HUES64 (cell line): Measurements from ENCODE around the gene CEP120.
"Not testable (repeated sequence)": the region's sequence is repeated elsewhere in the genome, so short reads cannot be mapped to it uniquely, and the experiment has no call there.

ENCODE experiments used
- H3K27ac ChIP-seq: 2 replicates; pipeline ENCODE4 v1.7.0; 2013; ENCODE audit warnings: low read depth, low read length, inconsistent platforms
- H3K27me3 ChIP-seq: 2 replicates; pipeline ENCODE4 v1.6.1; 2013; ENCODE audit warnings: mild to moderate bottlenecking, low read length; ENCODE audit not compliant: insufficient read depth
- H3K36me3 ChIP-seq: 2 replicates; pipeline ENCODE4 v1.6.1; 2013; ENCODE audit warnings: mild to moderate bottlenecking, low read length; ENCODE audit not compliant: insufficient read depth
- H3K4me1 ChIP-seq: 2 replicates; pipeline ENCODE4 v1.6.1; 2013; ENCODE audit warnings: mild to moderate bottlenecking, low read length, moderate library complexity; ENCODE audit not compliant: insufficient read depth
- H3K4me3 ChIP-seq: 2 replicates; pipeline ENCODE4 v1.5.1; 2013; ENCODE audit warnings: mild to moderate bottlenecking, low read length, moderate library complexity
- H3K9ac ChIP-seq: 2 replicates; pipeline ENCODE4 v1.6.1; 2013; ENCODE audit warnings: mild to moderate bottlenecking, low read depth, low read length
- H3K9me3 ChIP-seq: 2 replicates; pipeline ENCODE4 v1.6.1; 2013; ENCODE audit warnings: low read depth, low read length; ENCODE audit not compliant: insufficient read depth
- WGBS: fragments of 150-250, 120-280 bp; methylation state at CpG from one replicate; pipeline ENCODE4 v1.1.7; 2013; ENCODE audit warnings: missing lambda C conversion rate; 5-methylcytosine and 5-hydroxymethylcytosine counted together

Gene CEP120

DNA sequence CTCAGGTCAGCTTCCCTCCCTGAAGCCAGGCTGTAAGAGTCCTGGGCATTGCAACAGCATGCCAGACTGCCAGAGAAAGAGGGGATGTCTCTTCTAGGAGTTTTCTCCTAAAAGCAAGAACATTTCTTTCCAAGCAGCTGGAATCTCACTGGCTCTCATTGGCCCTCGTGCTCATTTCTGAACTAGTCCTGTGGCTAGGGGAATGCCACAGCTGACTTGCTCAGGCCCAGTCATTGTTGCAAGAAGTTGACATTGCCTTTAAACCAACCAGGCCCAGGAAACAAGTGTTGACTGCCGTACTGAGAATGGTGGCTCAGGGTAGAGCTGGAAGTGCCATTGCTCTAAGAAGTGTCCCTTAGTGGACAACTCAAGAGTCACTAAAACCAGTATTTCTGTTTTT is 15.0 kb upstream of the CEP120 start:
- Histone ChIP-seq H3K9me3 (no peaks in the 10 kb centered on the region), H3K9ac (no peak overlapping the region), H3K36me3 (no peaks in the 10 kb centered on the region), H3K27me3 (peaks cover 2% of the 10 kb centered on the region; the same call in 1 of the 2 replicates), H3K4me1 (peaks cover 15% of the 10 kb centered on the region), H3K27ac (no peak overlapping the region), H3K4me3 (no peak overlapping the region)
- 85% methylated on average over 2 of the region's 2 CpGs for WGBS

DNA sequence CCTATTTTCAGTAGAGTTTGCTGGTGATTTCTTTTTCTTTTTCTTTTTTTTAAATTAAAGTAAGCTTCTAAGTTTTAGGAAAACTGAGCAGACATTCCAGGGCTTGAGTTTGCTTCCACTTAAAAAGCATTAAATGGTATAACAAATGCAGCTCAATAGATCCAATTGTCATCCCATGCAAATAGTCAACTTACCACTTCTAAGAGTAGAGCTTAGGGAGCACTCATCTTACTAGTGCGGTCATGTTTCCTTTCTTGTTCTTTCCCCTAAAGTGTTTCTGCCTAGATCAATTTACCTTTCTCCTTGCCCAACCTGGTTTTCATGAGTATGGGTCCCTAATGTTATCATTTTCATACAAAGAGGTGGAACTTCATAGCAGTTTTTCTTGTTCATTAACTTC is 13.0 kb upstream of the CEP120 start:
- Histone ChIP-seq H3K9me3 (no peaks in the 10 kb centered on the region), H3K4me3 (no peak overlapping the region), H3K36me3 (no peaks in the 10 kb centered on the region), H3K27me3 (peaks cover 2% of the 10 kb centered on the region; the same call in 1 of the 2 replicates), H3K27ac (no peak overlapping the region), H3K9ac (no peak overlapping the region), H3K4me1 (peaks cover 15% of the 10 kb centered on the region)
- 32% methylated on average over 1 of the region's 1 CpG for WGBS

DNA sequence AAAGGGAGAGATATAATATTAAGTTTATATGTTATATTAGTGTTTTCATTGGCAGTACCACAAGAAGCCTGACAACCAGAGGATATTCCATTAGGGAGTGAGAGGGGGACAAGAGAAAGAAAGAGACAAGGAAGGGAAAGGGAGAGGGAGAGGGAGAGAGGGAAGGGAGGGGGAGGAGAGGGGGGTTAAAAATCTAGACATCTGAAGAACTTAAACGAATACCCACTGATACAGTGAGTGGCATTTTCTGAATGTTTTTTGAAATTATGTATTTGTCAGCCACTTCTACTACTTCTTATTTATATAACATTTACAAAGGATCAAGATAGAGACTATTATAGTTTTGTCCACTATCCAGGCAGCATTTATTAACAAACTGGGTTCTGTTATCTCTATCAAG is 11.6 kb upstream of the CEP120 start:
- no peak overlapping the region for H3K4me3 ChIP-seq
- H3K27ac ChIP-seq = no peak overlapping the region
- no peak overlapping the region for H3K9ac ChIP-seq
- 80% methylated on average over 1 of the region's 1 CpG for WGBS
- H3K4me1 ChIP-seq = peaks cover 15% of the 10 kb centered on the region
- no peaks in the 10 kb centered on the region for H3K9me3 ChIP-seq
- H3K27me3 ChIP-seq = peaks cover 2% of the 10 kb centered on the region; the same call in 1 of the 2 replicates
- no peaks in the 10 kb centered on the region for H3K36me3 ChIP-seq

DNA sequence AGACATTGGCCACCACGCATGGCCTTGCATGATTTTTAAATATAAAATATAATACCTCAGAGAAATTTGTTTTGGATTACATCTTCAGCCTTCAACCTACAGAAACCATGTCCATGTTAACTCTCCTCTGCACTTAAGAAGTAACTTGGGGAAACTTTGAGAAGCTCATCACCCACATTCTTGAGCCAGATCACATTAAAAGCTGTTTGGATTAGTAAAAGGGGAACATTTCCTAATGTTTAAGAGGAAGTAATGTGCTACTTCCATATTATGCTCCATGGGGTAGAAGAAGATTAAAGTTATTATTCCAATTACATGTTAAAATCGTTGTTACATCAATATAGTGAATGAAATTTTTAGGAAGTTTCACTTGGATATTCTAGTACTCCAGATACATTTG is 10.4 kb upstream of the CEP120 start:
- H3K9me3 ChIP-seq = no peaks in the 10 kb centered on the region
- 100% methylated on average over 2 of the region's 2 CpGs for WGBS
- H3K27ac ChIP-seq = no peak overlapping the region

DNA sequence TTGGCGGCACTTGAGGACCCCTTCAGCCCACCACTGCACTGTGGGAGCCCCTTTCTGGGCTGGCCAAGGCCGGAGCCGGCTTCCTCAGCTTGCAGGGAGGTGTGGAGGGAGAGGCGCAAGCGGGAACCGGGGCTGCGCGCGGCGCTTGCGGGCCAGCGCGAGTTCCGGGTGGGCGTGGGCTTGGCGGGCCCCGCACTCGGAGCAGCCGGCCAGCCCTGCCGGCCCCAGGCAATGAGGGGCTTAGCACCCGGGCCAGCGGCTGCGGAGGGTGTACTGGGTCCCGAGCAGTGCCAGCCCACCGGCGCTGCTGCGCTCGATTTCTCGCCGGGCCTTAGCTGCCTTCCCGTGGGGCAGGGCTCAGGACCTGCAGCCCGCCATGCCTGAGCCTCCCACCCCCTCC is 7.2 kb upstream of the CEP120 start:
- not testable (repeated sequence) for H3K4me1 ChIP-seq, H3K9ac ChIP-seq, H3K27ac ChIP-seq, H3K36me3 ChIP-seq, H3K4me3 ChIP-seq, H3K27me3 ChIP-seq, H3K9me3 ChIP-seq
- 96% methylated on average over 32 of the region's 32 CpGs for WGBS

More for the DNA sequence above, 10.4 kb upstream of the CEP120 start:
- no peak overlapping the region for H3K9ac ChIP-seq
- peaks cover 2% of the 10 kb centered on the region; the same call in 1 of the 2 replicates for H3K27me3 ChIP-seq
- peaks cover 11% of the 10 kb centered on the region for H3K4me1 ChIP-seq
- H3K4me3 ChIP-seq = no peak overlapping the region
- H3K36me3 ChIP-seq = no peaks in the 10 kb centered on the region

DNA sequence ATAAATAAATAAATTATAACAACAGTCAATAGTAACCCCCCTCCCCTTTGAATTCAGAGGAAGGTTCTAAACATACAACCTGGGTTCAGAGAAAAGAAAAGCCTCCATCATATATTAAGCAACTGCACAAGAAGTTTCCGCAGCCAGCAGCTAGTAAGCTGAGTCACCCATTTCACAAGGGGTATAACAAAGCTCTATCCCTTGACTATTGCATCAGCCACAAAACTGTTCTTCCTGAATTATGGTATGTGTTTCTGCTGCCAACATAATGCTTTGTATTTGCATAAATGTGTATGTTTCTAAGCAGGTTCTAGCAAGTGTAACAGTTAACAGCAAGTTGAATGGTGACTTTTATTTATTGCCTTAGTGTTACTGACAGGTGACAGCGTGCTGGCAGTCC is 6.8 kb upstream of the CEP120 start:
- H3K9me3 ChIP-seq = no peaks in the 10 kb centered on the region
- H3K4me1 ChIP-seq = no peaks in the 10 kb centered on the region
- no peak overlapping the region for H3K27ac ChIP-seq
- H3K27me3 ChIP-seq = no peaks in the 10 kb centered on the region
- no peak overlapping the region for H3K4me3 ChIP-seq
- no peaks in the 10 kb centered on the region for H3K36me3 ChIP-seq
- 89% methylated on average over 2 of the region's 2 CpGs for WGBS
- no peak overlapping the region for H3K9ac ChIP-seq

DNA sequence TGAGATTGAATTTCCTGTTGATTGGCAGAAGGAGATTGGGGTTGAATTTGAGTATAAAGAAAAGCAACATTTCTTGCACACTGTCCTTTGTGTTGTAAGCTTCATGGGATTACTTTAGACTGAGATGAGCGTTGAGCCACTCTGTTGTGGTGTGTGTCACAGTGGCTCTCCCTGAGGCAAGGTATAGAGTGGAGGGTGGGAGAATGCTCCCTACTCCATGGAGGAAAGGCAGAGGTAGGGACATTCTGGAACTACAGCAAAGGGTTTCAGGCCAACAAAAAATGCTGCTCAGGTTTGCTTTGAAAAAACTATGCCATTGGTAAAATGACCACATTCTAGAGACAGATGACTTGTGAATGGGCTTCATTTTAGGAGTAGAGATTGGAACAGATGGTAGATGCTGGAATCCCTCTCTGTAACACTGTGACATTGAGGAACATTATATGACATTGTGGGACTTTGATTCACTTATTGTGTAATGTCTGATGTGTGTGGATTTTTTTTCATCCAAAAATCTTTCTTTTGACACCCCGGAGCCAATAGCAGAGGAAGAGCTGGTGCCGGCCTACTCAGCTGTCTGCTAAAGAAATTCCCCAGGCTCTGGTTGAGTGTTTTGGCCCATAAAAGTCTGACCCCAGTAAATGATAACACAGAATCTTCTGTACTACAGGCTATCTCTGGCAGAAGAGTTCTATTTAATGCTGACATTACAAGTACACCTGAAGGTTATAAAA is 6.2 kb upstream of the CEP120 start:
- no peak overlapping the region for H3K9ac ChIP-seq
- H3K4me3 ChIP-seq = no peak overlapping the region
- H3K36me3 ChIP-seq = no peaks in the 10 kb centered on the region
- no peaks in the 10 kb centered on the region for H3K27me3 ChIP-seq
- H3K4me1 ChIP-seq = no peaks in the 10 kb centered on the region
- no peaks in the 10 kb centered on the region for H3K9me3 ChIP-seq
- no peak overlapping the region for H3K27ac ChIP-seq
- 98% methylated on average over 3 of the region's 3 CpGs for WGBS

DNA sequence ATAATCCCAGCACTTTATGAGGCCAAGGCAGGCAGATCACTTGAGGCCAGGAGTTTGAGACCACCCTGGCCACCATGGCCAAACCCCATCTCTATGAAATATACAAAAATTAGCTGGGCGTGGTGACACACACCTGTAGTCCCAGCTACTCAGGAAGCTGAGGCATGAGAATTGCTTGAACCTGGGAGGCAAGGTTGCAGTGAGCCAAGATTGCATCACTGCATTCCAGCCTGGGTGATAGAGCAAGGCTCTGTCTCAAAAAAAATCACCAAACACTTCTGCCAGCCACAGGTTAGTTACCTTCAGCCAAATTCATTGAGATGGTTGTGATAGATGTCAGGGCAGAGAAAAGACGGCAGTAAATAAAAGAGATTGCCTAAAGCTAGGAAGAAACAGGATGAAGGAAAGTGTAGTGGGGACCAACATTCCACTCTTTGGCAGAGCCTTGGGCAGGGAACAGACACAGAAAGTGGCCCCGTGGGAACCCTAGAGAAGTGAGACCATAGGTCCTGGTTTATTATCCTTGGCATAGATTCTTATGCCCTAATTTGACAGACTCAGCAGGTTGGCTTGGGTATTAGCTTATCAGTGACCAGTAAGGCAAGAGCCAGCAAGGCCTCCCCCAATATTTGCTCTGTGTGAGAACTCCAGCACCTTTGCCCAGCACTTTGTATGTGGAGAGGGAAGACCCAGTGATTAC is 5.5 kb upstream of the CEP120 start:
- H3K27me3 ChIP-seq = no peaks in the 10 kb centered on the region
- no peak overlapping the region for H3K27ac ChIP-seq
- peaks cover 4% of the 10 kb centered on the region; the same call in 1 of the 2 replicates for H3K4me1 ChIP-seq
- H3K9me3 ChIP-seq = no peaks in the 10 kb centered on the region
- WGBS = 89% methylated on average over 3 of the region's 3 CpGs
- H3K4me3 ChIP-seq = no peak overlapping the region
- H3K36me3 ChIP-seq = no peaks in the 10 kb centered on the region
- H3K9ac ChIP-seq = no peak overlapping the region

DNA sequence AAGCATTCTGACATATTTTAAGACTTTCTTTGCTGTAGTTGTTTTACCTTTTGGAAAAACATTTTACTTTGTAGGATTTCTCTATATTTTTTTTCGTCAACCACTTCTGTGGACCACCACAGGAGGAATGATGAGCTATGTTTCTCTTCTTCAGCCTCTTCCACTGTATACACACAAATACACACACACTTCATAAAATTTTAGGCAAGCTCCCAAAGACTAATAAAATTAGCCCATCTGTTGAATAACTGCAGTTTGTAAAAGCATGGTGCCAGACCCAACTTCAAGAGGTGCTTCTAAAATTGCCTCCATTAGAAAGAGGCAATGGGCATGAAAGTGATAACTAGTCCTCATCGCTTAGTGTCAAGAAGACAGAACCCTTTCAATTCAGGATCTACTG is 4.1 kb upstream of the CEP120 start:
- Histone ChIP-seq H3K9me3 (no peaks in the 10 kb centered on the region), H3K36me3 (no peaks in the 10 kb centered on the region), H3K4me1 (peaks cover 4% of the 10 kb centered on the region; the same call in 1 of the 2 replicates), H3K4me3 (no peak overlapping the region), H3K27ac (no peak overlapping the region), H3K9ac (no peak overlapping the region), H3K27me3 (no peaks in the 10 kb centered on the region)
- WGBS = 96% methylated on average over 2 of the region's 2 CpGs

DNA sequence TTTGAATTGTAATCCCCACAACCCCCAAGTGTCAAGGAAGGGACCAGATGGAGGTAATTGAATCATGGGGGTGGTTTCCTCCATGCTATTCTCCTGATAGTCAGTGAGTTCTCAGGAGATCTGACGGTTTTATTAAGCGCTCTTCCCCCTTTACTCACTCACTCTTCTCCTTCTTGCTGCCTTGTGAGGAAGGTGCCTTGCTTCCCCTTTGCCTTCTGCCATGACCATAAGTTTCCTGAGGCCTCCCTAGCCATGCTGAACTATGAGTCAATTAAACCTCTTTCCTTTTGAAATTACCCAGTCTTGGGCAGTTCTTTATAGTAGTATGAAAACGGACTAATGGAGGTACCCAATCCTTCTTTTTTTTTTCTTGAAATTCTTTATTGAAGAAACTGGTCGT is 2.2 kb upstream of the CEP120 start:
- Histone ChIP-seq H3K36me3 (no peaks in the 10 kb centered on the region), H3K27me3 (no peaks in the 10 kb centered on the region), H3K4me1 (peaks cover 4% of the 10 kb centered on the region; the same call in 1 of the 2 replicates), H3K4me3 (no peak overlapping the region), H3K27ac (no peak overlapping the region), H3K9me3 (no peaks in the 10 kb centered on the region), H3K9ac (no peak overlapping the region)
- WGBS = 87% methylated on average over 3 of the region's 4 CpGs

DNA sequence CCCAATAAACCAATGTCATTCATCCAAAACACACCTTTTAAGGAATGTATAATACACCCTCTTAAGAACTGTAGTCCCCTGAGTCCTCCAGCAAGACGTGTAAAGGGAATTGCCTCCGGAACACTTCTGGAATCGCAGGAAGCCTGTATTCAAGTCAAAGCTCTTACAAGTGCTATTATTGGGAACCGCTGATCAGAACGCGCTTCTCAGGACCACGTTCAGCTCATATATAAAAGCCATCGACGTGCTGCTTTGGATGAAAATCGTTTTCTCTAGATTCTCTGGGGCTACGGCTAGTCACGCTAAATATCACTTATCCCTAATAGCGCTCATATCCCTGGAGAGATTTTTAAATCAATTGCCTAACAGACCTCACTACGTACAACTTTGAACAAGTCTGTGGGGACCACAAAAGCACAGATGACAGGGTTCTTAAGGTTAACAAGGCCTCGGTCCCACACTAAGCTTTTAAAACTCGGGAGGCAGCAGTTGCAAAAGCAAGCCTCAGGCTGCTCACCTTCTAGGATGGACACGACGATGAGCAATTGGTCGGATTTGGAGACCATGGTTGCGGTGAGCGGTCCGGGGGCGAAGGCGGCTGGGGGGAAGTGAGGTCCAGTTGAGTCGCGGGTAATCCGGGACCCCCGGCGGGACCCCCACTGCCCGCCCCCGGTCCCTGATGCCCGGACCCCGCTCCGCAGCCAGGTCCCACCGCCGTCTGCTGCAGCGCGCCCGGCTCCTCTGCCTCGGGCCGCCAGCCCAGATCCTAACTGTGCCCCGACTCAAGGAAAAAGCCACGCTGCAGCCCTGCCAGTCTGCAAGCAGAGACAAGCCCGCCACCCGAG is 548 bp downstream of the CEP120 start:
- H3K9ac ChIP-seq = peak overlapping the region; percentile 81
- peak overlapping the region; percentile 79 for H3K27ac ChIP-seq
- H3K27me3 ChIP-seq = no peaks in the 10 kb centered on the region
- H3K9me3 ChIP-seq = no peaks in the 10 kb centered on the region
- peaks cover 4% of the 10 kb centered on the region; the same call in 1 of the 2 replicates for H3K4me1 ChIP-seq
- peaks cover 7% of the 10 kb centered on the region for H3K36me3 ChIP-seq
- under 1% methylated on average over 45 of the region's 45 CpGs for WGBS
- H3K4me3 ChIP-seq = peak overlapping the region; percentile 92
